OCI-LY1 (cell line): Measurements from ENCODE around the gene DXO.
"Not testable (repeated sequence)": the region's sequence is repeated elsewhere in the genome, so short reads cannot be mapped to it uniquely, and the experiment has no call there.

ENCODE experiments used
- EZH2 ChIP-seq: fragments of 200-600 bp; sonication (generic), shearing (Covaris generic); IDR thresholded peaks from 2 replicates; pipeline ENCODE4 v1.8.0; 2017; ENCODE audit warnings: borderline replicate concordance, mixed run types, mild to moderate bottlenecking, antibody characterized with exemption, low read length, moderate library complexity, mixed read lengths
- TF ChIP-seq, protein P1 (sequence below): fragments of 200-600 bp; sonication (generic), shearing (Covaris generic); IDR thresholded peaks from 2 replicates; pipeline ENCODE4 v1.5.1; 2017; ENCODE audit warnings: mild to moderate bottlenecking, antibody characterized with exemption, low read length, moderate library complexity, mixed read lengths

DNA sequence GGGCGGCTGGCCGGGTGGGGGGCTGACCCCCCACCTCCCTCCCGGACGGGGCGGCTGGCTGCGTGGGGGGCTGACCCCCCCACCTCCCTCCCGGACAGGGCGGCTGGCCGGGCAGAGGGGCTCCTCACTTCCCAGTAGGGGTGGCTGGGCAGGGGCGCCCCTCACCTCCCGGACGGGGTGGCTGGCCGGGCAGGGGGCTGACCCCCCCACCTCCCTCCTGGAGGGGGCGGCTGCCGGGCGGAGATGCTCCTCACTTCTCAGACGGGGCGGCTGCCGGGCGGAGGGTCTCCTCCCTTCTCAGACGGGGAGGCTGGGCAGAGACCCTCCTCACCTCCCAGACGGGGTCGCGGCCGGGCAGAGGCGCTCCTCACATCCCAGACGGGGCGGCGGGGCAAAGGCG lies 4.1 kb upstream of the DXO start:
- TF ChIP-seq, protein P1, sequence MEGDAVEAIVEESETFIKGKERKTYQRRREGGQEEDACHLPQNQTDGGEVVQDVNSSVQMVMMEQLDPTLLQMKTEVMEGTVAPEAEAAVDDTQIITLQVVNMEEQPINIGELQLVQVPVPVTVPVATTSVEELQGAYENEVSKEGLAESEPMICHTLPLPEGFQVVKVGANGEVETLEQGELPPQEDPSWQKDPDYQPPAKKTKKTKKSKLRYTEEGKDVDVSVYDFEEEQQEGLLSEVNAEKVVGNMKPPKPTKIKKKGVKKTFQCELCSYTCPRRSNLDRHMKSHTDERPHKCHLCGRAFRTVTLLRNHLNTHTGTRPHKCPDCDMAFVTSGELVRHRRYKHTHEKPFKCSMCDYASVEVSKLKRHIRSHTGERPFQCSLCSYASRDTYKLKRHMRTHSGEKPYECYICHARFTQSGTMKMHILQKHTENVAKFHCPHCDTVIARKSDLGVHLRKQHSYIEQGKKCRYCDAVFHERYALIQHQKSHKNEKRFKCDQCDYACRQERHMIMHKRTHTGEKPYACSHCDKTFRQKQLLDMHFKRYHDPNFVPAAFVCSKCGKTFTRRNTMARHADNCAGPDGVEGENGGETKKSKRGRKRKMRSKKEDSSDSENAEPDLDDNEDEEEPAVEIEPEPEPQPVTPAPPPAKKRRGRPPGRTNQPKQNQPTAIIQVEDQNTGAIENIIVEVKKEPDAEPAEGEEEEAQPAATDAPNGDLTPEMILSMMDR: not testable (repeated sequence)
- not testable (repeated sequence) for TF ChIP-seq EZH2
